ENCODE results near the gene GTPBP2.

DNA sequence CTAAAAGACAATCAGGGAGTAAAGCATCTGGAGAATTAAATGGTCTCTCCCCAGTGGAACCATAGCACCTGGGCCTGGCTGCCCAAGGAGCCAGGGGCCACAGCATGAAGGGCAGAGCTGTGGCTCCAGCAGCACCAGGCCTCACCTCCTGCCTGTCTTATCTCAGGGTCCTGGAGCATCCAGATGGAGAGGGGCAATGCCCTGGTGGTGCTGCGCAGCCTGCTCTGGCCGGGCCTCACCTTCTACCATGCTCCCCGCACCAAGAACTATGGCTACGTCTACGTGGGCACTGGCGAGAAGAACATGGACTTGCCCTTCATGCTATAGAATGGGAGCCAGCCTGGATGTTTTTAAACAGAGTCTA is 41.5 kb upstream of the GTPBP2 start:
- TF ChIP-seq ZNF664 (tag by site-specific recombination; IDR thresholded peaks at IDR 0.05) (no peak), SP3 (tag by site-specific recombination; IDR thresholded peaks at IDR 0.05) (no peak), ZNF792 (tag by site-specific recombination; IDR thresholded peaks at IDR 0.05) (no peak), YY1 (tag by site-specific recombination; IDR thresholded peaks at IDR 0.05) (no peak), ZNF114 (tag by site-specific recombination; IDR thresholded peaks at IDR 0.05) (no peak), ZNF529 (tag by site-specific recombination; IDR thresholded peaks at IDR 0.05; ENCODE audit: insufficient replicate concordance) (no peak), ZNF777 (tag by site-specific recombination; IDR thresholded peaks at IDR 0.05; ENCODE audit: borderline replicate concordance) (no peak), ZNF132 (tag by site-specific recombination; IDR thresholded peaks at IDR 0.05; ENCODE audit: borderline replicate concordance) (no peak), TCF7L2 (IDR thresholded peaks at IDR 0.05; ENCODE audit: borderline replicate concordance, low read depth, low read length) (no peak), ZNF121 (tag by site-specific recombination; IDR thresholded peaks at IDR 0.05) (no peak)
- TF ChIP-seq, protein P1, sequence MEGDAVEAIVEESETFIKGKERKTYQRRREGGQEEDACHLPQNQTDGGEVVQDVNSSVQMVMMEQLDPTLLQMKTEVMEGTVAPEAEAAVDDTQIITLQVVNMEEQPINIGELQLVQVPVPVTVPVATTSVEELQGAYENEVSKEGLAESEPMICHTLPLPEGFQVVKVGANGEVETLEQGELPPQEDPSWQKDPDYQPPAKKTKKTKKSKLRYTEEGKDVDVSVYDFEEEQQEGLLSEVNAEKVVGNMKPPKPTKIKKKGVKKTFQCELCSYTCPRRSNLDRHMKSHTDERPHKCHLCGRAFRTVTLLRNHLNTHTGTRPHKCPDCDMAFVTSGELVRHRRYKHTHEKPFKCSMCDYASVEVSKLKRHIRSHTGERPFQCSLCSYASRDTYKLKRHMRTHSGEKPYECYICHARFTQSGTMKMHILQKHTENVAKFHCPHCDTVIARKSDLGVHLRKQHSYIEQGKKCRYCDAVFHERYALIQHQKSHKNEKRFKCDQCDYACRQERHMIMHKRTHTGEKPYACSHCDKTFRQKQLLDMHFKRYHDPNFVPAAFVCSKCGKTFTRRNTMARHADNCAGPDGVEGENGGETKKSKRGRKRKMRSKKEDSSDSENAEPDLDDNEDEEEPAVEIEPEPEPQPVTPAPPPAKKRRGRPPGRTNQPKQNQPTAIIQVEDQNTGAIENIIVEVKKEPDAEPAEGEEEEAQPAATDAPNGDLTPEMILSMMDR (tag by site-specific recombination; IDR thresholded peaks at IDR 0.05) = no peak
- TF ChIP-seq, protein P2, sequence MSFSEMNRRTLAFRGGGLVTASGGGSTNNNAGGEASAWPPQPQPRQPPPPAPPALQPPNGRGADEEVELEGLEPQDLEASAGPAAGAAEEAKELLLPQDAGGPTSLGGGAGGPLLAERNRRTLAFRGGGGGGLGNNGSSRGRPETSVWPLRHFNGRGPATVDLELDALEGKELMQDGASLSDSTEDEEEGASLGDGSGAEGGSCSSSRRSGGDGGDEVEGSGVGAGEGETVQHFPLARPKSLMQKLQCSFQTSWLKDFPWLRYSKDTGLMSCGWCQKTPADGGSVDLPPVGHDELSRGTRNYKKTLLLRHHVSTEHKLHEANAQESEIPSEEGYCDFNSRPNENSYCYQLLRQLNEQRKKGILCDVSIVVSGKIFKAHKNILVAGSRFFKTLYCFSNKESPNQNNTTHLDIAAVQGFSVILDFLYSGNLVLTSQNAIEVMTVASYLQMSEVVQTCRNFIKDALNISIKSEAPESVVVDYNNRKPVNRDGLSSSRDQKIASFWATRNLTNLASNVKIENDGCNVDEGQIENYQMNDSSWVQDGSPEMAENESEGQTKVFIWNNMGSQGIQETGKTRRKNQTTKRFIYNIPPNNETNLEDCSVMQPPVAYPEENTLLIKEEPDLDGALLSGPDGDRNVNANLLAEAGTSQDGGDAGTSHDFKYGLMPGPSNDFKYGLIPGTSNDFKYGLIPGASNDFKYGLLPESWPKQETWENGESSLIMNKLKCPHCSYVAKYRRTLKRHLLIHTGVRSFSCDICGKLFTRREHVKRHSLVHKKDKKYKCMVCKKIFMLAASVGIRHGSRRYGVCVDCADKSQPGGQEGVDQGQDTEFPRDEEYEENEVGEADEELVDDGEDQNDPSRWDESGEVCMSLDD (tag by site-specific recombination; IDR thresholded peaks at IDR 0.05) = no peak
- TF ChIP-seq, protein P3, sequence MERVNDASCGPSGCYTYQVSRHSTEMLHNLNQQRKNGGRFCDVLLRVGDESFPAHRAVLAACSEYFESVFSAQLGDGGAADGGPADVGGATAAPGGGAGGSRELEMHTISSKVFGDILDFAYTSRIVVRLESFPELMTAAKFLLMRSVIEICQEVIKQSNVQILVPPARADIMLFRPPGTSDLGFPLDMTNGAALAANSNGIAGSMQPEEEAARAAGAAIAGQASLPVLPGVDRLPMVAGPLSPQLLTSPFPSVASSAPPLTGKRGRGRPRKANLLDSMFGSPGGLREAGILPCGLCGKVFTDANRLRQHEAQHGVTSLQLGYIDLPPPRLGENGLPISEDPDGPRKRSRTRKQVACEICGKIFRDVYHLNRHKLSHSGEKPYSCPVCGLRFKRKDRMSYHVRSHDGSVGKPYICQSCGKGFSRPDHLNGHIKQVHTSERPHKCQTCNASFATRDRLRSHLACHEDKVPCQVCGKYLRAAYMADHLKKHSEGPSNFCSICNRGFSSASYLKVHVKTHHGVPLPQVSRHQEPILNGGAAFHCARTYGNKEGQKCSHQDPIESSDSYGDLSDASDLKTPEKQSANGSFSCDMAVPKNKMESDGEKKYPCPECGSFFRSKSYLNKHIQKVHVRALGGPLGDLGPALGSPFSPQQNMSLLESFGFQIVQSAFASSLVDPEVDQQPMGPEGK (tag by site-specific recombination; IDR thresholded peaks at IDR 0.05) = no peak
- TF ChIP-seq, protein P4, sequence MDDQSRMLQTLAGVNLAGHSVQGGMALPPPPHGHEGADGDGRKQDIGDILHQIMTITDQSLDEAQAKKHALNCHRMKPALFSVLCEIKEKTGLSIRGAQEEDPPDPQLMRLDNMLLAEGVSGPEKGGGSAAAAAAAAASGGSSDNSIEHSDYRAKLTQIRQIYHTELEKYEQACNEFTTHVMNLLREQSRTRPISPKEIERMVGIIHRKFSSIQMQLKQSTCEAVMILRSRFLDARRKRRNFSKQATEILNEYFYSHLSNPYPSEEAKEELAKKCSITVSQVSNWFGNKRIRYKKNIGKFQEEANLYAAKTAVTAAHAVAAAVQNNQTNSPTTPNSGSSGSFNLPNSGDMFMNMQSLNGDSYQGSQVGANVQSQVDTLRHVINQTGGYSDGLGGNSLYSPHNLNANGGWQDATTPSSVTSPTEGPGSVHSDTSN (CRISPR knock-in tag; IDR thresholded peaks at IDR 0.05) = no peak
